Fibroblast of skin of right biceps (primary cell): Measurements from ENCODE around the gene ZNF341.

ENCODE experiments used
- DNase-seq: peaks from one replicate; pipeline ENCODE4 v3.0.0-alpha.2; 2013

ZNF341 gene

GRCh38 chr20:33828326-33828844 lies 96.6 kb downstream of the ZNF341 start:
- no peak for DNase-seq

- DNase-seq, result no peak
These were observed 97.3 kb downstream of the ZNF341 start for GRCh38 chr20:33828967-33829560.

GRCh38 chr20:33829636-33830035 lies 97.8 kb downstream of the ZNF341 start:
- no peak for DNase-seq

- DNase-seq, result no peak
These were observed 98.6 kb downstream of the ZNF341 start for GRCh38 chr20:33830371-33830770.

- peak; percentile 60 for DNase-seq
These were observed 100.5 kb downstream of the ZNF341 start for GRCh38 chr20:33832103-33832804.

- DNase-seq, result no peak
These were observed 101.5 kb downstream of the ZNF341 start for GRCh38 chr20:33833333-33833732.

GRCh38 chr20:33835615-33836172 lies 103.9 kb downstream of the ZNF341 start:
- no peak for DNase-seq

GRCh38 chr20:33836277-33836676 lies 104.5 kb downstream of the ZNF341 start:
- DNase-seq, result no peak

GRCh38 chr20:33837096-33837830 lies 105.5 kb downstream of the ZNF341 start:
- DNase-seq, result no peak

GRCh38 chr20:33838035-33838864 lies 106.5 kb downstream of the ZNF341 start:
- no peak for DNase-seq

- DNase-seq, result no peak
These were observed 107.8 kb downstream of the ZNF341 start for GRCh38 chr20:33839591-33839990.

GRCh38 chr20:33840160-33840559 lies 108.4 kb downstream of the ZNF341 start:
- no peak for DNase-seq

GRCh38 chr20:33840759-33841435 lies 109.1 kb downstream of the ZNF341 start:
- DNase-seq, result no peak

GRCh38 chr20:33841436-33841799 lies 109.6 kb downstream of the ZNF341 start:
- DNase-seq, result no peak
